HG03520 (cell line): ENCODE measurements around the gene TBX19.

ENCODE experiments used
- ATAC-seq: cut with Tn5 transposase; IDR thresholded peaks from one replicate; pipeline ENCODE4 v1.9.1; 2021; ENCODE audit warnings: mild to moderate bottlenecking, moderate library complexity; ENCODE audit not compliant: unreplicated experiment

The TBX19 gene

DNA sequence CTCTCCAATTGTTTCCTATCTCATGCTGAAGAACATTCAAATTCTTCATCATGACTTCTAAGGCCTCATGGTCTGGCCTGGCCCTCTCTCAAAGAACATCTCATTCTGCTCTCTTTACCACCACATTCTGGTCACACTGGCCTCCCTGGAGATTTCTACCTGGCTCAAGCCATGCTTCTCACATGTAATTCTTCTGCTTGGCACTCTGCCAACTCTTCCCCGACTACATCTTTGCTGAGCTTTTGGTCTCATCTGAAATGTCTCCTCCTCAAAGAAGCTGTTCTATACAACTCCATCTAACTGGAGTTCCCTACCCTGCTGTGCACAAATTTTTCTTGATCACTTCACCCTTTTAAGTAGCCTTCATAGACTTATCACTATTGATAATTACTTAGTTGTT lies 1.4 kb upstream of the TBX19 start:
- no peak for ATAC-seq

DNA sequence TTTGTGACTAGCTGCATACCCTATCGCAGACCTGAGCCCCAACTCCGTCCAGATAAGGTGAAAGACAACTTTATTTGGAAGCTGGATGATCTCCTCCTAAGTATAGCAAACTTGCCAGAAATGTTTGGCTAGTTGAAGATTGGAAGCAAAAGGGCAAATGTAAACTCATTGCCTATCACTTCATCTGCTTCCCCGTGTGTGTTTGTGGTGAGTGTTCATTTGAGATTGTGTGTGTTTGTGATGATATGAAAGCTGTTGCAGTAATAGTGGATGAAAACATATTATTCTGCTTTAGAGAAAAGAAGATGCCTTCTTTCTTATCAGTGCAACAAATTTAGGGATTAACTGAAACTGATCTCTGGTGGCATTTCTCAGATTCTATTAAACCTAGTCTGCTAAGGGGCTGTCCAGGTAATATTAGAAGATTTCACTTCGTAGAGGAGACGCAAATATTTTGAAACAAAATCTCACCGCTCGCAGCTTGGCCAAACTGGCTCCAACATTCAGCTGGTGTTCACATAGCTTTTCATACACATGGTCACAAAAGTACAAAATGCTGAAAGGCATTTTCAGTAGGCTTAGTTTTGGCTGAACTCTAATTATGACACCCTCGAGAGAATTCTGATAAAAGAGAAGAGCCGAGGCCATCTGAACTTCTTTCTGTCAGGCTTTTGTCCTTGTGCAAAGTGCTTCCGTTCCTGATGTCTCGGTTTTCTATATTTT lies 1.1 kb downstream of the TBX19 start:
- no peak for ATAC-seq

DNA sequence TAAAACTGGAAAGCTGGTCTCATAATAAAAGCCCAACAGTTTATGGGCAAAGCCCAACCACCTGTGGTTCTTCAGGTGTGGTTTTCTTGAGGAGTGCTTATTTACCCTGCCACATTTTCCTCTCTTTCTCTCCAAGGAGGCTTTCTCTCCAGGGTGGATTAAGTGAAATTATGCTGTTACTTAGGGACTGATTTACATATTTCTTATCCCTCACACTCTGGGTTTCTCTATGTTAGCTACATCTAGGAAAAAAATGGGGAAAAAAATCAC lies 4.8 kb downstream of the TBX19 start:
- no peak for ATAC-seq

DNA sequence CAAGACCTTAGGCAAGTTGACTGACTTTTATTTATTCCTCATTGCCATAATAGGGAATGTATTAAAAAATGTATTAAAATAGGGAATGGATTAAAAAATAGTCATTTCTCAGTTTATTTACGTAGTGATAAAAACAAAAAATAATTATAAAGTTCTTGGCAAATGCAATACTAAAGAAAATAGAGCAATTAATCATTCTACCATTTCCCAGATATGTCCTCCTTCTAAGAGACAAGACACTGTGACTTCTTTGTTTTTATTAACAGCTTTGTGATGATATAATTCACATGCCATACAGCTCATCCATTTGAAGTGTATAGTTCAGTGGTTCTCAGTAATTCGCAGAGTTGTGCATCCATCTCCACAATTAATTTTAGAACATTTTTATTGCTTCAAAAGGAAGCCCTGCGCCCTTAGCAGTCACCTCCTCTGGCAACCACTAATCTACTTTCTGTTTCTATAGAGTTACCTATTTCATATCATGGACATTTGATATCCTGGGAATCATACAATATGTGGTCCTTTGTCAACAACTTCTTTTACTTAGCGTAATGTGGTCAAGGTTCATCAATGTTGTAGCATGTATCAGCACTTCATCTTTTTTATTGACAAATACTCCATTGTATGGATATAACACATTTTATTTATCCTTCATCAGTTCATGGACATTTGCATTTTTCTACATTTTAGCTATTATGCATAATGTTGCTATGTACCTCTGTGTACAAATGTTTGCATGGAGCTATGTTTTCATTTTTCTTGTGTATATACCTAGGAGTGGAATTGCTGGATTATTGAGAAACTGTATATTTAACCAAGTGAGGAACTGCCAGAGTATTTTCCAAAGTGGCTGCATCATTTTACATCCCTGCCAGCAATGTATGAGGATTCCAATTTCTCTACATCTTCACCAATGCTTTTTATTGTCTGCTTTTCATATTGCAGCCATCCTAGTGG lies 5.6 kb downstream of the TBX19 start:
- no peak for ATAC-seq

DNA sequence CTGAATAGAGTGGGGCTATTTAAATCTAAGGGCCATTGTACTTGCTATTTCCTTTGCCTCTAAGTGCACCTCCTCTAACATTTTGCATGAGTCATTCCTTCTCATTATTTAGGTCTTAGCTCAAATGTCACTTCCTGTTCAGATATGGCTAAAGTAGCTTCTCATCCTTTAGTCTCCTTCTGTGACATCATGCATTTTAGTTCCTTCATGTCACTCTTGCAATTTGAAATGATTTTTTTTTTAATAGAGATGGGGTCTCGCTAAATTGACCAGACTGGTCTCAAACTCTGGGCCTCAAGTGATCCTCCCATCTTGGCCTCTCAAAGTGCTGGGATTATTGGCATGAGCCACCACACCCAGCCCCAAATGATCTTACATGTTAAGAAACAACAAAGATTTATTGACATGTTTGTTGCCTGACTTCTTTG lies 6.6 kb downstream of the TBX19 start:
- no peak for ATAC-seq

DNA sequence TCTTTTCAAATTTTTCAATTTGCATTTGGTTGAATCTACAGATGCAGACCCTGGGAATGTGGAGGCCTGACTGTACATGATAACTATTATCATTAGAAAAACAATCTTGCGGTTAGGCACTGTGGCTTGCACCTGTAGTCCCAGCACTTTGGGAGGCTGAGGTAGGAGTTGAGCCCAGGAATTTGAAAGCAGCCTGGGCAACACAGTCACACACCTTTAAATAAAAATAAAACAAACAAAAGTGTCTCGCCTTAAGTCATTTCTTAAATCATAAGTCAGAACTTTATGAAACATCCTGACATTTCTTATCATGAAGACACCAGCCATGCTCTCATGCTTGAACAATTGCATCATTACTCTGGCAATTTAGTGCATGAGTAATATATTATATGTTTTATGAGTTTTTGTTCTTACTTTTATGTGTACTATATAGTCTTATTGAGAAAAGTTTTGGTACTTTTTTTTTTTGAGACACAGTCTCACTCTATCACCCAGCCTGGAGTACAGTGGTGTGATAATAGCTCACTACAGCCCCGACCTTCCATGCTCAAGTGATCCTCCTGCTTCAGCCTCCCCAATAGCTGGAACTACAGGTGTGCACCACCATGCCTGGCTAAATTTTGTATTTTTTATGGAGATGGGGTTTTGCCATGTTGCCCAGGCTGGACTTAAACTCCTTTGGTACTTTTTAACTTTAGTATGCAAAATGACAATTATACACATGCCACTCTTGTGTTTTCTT lies 7.8 kb downstream of the TBX19 start:
- no peak for ATAC-seq

DNA sequence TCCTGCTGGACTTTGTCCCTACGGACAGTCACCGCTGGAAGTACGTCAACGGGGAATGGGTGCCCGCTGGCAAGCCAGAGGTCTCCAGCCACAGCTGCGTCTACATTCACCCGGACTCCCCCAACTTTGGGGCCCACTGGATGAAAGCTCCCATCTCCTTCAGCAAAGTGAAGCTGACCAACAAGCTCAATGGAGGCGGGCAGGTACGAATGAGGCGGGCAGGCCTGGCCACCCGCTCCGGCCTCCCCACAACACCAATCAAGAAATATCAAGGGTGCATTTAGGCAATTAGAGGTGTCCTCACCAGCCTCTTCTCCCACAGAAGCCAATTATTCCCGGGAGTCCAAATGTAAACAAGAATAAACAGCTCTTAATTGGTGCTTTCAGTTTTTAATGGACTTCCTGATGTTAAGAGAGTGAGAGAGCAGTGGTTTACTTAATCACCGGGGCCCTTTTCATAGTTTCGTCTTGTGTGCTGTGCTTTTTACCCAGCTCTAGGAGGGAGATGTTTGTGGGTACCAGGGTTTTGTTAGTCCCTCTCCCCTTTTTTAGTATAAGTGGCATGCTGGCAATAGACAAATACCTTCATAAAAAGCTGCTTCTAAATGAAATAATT lies 10.7 kb downstream of the TBX19 start:
- no peak for ATAC-seq

DNA sequence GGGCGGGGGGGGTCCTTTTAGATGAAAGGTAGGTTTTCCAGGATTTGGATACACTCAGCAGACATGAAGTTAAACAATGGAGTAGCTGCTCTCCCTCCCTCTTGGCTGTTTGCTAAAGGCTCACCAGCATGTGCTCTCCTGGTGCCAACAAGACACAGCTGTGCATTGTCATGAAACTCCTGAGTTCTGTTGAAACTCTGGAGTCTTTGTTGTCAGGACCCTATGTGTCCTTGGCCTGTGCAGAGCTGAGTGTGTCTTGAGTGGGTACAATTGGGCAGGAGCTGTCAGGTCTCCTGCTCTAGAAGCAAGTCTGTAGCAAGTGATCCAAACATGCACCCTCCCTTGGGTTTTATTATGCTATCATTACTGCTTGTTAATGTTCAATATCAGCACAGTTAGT lies 12.7 kb downstream of the TBX19 start:
- ATAC-seq = no peak

DNA sequence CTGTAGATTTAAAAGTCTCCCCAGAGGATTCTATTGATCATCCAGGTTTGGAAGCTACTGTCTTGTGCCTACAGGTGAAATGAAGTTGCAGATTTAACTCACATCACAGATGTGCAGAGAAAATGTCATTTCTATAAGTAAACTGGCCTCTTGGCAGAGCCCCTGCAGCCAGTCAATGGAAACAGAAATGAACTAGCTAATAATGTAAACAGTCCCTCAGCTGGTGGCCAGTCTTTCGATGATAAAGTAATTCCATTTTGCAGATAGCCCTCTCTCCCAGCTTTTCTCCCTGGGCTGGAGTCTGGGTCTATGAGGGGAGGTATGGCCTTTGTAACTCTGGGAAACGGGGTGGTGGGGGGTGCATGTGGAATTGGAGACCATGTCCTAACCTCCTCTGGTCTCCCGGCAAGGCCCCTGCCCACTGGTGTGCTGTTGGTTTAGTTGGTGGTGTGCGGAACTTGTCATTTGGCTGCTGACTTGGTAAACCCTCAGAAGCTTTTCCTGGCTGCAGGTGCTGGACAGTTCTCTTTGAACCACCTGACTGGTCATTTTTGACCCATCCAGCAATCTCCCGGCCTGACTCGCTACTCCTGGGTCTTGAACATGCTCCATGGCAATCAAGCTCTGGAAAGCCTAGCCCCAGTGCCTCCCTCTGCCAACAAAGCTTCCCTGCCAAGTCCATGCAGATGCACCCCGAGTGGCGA lies 14.9 kb downstream of the TBX19 start:
- no peak for ATAC-seq

DNA sequence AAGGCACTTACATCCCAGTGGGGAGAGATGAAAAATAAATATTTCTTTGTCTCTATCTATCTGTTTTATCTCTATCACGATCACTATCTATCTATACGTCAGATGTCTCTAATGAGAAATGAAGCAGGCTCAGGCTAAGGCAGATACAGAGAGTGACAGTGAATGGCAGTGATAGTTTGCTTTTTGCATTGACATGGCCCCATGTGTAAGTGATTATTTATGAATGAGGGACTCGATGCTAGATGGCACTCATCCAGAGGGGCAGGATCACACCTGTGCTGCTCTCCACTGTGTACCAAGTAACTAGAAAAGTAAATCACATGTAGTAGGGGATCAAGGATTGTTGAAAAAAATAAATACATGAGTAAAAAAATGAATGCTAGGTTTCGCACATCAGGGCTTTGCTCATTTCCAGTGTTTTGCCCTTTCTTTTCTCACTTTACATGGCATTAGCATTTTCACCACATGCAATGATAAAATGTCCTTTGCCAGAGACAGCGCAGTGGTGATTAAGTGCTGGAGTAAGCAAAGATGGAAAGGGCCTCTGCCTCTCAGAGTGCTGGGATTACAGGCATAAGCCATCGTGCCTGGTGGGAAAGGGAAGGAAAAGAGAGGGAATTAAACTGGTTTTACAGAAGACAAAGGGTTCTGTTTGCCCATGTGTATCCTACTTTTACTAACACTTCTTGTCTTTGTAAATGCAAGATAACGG lies 16.5 kb downstream of the TBX19 start:
- no peak for ATAC-seq

DNA sequence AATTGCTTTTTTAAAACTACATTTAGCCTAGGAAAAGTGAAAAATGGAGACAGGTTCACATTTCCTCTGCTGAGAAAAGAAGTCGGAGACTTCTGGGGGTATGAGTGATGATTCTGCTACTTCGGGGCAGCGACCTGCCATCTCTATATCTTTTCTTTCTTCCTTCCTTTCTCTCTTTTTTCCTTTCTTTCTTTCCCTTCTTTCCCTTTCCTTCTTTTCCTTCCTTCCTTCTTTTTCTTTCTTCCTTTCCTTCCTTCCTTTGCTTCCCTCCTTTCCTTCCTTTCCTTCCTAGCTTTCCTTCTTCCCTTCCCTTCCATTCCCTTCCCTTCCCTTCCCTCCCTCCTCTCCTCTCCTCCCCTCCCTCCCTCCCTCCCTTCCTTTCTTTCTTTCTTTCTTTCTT lies 17.8 kb downstream of the TBX19 start:
- no peak for ATAC-seq

DNA sequence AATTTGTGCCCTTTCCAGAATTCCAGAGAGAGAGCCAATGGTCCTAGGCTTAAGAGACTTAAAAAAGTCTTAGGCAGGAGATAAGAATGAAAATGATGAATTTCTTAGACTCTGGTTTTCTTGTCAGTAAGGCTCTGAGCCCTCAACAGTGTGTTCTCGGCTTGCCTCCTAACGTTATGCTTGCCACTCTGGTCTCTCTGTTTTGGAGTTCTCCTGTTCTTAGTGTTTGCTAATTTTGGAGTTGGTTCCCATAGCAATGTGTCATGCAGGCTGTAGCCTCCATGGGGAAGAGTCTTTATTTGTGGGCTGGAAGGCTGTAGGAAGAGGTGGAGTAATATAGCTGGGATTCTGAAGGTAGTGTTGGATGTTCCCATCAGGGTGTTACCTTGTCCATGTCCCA lies 19.9 kb downstream of the TBX19 start:
- ATAC-seq = no peak

DNA sequence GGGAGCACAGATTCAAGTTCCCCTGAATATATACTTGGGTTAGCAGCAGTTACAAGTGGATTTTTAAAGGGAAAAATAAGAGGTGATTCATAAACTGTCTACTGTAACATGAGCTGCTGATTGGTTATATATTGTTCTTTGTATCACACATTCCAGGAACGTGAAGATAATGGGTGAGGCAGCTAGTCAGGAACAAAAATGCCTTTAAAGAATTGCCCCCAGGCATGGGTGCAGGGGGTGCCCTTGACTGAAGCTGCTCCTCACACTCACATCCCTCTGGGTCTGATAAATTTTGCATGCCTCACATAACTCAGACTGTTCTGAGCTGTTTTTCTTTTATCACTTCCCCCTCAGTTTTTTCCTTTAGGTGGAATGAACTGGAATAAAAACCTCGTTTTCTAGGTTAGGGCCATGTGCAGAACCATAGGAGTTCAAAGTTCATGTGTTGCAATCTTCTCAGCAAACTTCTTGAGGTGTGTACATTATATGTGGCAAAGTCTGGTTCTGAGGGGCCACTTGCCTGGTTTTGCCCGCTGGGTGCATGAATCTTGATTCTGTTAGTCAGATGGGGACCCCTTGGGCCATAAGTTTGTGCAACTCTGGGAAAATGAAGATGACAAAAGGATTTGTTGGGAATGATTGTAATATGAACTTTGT lies 21.1 kb downstream of the TBX19 start:
- ATAC-seq = no peak

DNA sequence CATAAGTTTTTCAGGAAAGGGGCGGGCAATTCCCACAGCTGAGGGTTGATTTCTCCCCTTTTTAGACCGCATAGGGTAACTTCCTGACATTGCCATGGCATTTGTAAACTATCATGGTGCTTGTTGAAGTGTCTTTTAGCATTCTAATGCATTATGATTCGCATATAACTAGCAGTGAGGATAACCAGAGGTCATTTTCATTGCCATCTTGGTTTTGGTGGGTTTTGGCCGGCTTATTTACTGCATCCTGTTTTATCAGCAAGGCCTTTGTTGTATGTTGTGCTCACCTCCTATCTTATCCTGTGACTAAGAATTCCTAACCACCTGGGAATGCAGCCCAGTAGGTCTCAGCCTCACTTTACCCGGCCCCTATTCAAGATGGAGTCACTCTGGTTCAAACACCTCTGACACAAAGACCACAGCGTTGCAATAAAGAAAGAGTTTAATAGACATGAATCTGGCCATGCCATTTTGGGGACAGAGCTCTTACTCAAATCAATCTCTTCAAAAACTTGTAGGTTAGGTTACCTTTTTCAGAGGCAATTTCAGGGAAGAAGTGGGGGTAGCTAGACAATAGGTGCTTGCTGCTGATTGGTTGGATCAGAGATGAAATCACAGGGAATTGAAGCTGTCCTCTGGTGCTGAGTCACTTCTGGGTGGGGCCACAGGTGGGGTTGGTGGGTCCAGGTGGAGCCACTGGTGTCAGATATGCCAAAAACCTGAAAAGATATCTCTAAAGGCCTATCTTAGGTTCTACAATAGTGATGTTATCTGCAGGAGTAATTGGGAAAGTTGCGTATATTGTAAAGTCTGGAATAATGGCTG lies 23.3 kb downstream of the TBX19 start:
- no peak for ATAC-seq

DNA sequence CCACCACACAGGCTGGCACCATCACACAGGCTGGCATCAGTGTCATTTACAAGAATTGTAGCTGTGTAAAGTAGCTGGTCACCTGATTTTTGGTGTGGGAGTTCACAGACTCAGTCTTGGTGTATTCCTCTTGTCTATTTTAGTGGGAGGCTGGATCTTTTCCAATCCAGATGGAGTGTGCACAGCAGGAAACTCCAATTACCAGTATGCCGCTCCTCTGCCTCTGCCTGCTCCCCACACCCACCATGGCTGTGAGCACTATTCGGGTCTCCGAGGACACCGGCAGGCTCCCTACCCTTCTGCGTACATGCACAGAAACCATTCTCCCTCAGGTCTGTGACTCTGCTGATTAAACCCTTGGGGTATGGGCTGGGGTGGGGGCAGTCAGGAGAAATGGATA lies 24.2 kb downstream of the TBX19 start:
- ATAC-seq = no peak

DNA sequence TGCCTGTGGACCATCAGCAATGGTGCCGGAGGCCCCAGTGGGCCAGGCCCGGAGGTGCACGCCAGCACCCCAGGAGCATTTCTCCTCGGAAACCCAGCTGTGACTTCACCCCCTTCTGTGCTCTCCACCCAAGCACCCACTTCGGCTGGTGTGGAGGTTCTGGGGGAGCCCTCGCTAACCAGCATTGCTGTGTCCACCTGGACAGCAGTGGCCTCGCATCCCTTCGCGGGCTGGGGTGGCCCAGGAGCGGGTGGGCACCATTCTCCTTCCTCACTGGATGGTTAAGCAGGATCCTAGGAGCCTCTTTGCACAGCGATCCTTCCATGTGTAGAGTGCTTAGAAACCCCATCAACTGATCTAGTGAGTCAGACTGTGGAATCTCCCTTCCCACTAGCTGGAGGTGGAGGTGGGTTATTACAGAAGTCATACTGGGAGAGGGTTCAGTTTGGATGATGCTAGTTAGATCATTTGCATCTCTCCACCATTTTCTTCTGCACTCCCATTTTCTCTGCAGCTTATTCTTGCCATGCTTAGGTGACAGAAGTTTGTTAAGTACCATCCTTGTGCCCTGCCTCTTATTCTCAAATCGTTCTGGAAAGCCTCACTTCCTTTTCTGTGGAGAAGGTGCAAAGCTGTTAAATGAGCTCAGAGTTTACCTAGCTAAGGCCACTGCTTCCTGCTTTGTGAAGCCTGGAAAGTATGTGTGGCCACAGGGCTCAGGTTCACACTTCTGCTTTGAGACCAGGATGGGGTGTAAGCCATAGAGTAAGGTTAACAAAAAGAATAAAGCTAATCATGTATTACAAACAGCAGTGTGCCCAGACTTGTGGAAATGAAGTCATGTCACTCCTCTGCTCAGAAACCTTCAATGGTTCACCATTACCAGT lies 32.3 kb downstream of the TBX19 start:
- no peak for ATAC-seq

DNA sequence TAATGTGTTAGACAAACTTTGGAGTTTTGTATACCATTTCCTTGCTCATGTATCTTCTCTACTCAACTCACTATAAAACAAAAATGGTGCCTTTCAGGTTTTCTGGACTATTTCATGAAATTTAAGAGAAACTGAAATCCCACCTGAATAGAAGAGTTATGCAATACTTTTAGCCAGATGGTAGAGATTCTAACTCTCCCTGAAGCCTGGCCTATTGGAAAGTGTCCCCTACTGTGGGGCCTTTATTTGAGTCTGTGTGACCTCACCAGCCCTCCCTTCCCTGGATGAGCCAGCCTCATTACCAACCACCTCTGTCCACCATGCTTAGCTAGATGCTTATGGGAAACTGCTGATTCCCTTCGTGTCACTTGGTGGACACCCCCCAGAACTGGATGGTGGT lies 35.5 kb downstream of the TBX19 start:
- no peak for ATAC-seq

DNA sequence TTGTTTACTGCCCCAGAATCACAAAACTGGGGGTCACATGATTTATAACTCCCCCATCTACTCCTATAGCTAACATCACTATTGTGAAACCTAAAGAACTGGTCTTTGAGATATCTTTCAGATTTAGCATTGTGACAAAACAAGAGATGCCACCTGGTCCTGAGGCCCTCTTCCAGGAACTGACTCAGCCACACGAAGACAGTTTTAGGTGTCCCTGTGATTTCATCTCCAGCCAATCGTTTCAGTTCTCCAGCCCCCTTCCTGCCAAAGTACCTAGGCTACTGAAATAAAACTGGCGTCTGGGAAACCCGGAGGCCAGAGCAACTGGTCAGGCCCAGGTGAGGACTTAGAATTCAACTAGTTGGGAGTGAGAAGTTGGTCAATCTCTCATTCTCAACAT lies 36.6 kb downstream of the TBX19 start:
- no peak for ATAC-seq
